Measurements from ENCODE around the gene SLC22A23.

GRCh38 chr6:3412779-3413500, 43.9 kb downstream of the SLC22A23 start:
- TF ChIP-seq POLR2A (IDR thresholded peaks at IDR 0.05) (no peak), CTCF (IDR thresholded peaks at IDR 0.05) (no peak), POLR2AphosphoS5 (IDR thresholded peaks at IDR 0.05) (no peak), EP300 (IDR thresholded peaks at IDR 0.05) (no peak)

Measured in stomach (tissue), 4 donors.